NCI-H774 (cell line): ENCODE measurements around the gene RIMBP3B.
"Not testable (repeated sequence)": the region's sequence is repeated elsewhere in the genome, so short reads cannot be mapped to it uniquely, and the experiment has no call there.

Experiments
- DNase-seq: peaks from one replicate; lab custom pipeline; 2025; lab: John Stamatoyannopoulos, UW

RIMBP3B gene, protein sequence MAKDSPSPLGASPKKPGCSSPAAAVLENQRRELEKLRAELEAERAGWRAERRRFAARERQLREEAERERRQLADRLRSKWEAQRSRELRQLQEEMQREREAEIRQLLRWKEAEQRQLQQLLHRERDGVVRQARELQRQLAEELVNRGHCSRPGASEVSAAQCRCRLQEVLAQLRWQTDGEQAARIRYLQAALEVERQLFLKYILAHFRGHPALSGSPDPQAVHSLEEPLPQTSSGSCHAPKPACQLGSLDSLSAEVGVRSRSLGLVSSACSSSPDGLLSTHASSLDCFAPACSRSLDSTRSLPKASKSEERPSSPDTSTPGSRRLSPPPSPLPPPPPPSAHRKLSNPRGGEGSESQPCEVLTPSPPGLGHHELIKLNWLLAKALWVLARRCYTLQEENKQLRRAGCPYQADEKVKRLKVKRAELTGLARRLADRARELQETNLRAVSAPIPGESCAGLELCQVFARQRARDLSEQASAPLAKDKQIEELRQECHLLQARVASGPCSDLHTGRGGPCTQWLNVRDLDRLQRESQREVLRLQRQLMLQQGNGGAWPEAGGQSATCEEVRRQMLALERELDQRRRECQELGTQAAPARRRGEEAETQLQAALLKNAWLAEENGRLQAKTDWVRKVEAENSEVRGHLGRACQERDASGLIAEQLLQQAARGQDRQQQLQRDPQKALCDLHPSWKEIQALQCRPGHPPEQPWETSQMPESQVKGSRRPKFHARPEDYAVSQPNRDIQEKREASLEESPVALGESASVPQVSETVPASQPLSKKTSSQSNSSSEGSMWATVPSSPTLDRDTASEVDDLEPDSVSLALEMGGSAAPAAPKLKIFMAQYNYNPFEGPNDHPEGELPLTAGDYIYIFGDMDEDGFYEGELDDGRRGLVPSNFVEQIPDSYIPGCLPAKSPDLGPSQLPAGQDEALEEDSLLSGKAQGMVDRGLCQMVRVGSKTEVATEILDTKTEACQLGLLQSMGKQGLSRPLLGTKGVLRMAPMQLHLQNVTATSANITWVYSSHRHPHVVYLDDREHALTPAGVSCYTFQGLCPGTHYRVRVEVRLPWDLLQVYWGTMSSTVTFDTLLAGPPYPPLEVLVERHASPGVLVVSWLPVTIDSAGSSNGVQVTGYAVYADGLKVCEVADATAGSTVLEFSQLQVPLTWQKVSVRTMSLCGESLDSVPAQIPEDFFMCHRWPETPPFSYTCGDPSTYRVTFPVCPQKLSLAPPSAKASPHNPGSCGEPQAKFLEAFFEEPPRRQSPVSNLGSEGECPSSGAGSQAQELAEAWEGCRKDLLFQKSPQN (N-terminal part only)

GRCh38 chr22:21383701-21384467 is at the start of gene RIMBP3B:
Gene RIMBP3B, plus strand, starts transcription at chr22:21383751. Its CDS starts 108 bp downstream, at chr22:21383859.
- DNase-seq, result not testable (repeated sequence)

DNA sequence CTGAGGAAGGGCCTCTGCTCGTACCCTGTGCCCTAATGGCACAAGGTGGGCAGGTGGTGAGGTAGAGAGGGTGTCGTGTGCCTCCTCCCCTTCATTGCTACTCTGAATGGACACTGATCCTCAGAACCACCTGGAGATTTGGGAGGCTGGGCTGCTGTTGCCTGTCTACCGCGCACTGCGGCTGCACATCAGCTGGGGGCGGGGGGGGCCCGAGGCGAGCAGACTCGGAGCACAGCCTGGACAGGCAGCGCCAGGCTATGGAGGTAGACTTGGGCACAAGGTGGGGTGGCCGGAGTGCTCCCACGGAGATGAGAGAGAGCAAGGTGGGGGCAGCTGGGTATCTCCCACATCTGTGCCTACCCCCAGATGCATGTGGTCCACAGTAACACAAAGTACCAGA is 26.0 kb upstream of the RIMBP3B start:
- not testable (repeated sequence) for DNase-seq

- DNase-seq, result not testable (repeated sequence)
These were observed 23.0 kb upstream of the RIMBP3B start for GRCh38 chr22:21360525-21360924.

DNA sequence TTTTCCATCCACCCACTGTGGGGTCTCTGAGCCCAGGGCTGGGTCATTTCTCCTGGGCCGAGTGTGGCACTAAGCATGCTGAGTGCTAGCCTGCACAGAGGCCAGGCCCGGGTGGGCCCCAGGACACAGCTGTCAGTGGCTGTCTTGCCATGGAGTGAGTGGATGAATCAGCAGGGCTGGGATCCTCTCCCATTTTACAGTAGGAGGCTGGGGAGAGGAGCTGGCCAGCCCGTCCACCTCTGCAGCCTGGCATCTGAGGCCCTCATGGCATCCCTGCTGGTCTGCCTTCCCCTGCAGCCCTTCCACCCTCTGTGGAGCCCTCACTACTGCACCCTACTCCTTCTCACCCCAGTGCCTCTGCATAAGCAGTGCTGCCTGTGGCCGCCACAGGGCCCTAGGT is 21.1 kb upstream of the RIMBP3B start:
- not testable (repeated sequence) for DNase-seq

DNA sequence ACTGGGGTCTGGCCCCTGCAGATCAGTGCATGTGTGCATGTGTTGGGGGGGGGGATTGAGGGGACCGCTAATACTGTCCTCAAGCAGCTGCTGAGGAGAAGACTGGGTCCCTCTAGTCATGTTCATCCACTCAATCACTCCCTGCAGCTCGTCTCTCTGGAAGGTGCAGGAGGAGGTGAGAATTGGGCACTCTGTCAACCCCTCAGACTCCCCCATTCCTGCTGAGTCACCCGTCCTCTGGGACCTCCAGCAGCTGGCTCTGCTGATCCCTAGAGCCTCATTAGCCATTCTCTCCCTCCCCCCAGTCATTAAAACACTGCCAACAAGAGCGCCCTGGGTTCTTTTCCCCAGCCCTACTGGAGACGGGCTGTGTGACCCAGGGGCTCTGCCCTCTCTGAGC is 20.5 kb upstream of the RIMBP3B start:
- DNase-seq, result not testable (repeated sequence)

DNA sequence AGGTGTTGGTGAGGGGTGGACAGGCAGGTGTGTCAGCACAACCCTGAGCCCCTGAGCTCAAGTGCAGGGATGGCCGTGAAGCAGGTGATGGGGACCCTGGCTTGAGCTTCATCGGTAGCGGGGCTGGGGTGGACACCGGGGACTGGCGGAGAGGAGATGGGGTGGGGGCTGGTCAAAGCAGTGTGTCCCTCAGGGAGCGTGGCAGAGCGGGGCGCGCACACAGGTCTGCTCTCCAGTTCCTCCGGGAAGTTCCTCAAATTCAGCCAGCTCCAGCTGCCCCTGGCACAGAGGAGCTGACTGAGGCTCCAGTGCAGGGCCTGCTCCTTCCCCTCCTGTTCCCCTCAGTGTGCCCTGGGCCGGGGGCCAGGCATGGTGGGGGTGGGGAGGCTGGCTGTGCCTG is 19.7 kb upstream of the RIMBP3B start:
- DNase-seq, result not testable (repeated sequence)

DNA sequence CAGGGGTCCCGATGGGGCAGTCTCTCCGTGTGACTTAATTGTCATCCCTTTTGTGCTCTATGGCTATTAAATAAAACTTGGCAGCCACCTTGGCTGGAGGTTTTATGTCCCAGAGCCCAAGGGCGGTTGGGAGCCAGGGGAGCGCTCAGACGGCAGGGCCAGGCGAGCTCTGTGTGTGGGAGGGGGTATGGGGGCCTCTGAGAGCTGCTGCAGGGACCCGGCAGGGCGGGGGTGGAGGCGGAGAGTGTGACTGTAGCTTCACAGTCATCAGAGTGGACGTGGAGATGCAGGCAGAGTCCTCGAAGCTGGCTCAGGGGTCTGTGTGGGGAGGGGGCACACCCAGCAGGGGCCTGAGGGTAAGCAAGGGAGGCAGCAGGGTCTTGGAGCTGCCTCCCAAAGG is 19.2 kb upstream of the RIMBP3B start:
- not testable (repeated sequence) for DNase-seq

GRCh38 chr22:21365337-21365736 is 18.2 kb upstream of the RIMBP3B start:
- not testable (repeated sequence) for DNase-seq

- not testable (repeated sequence) for DNase-seq
These were observed 14.8 kb upstream of the RIMBP3B start for GRCh38 chr22:21368603-21369310.

GRCh38 chr22:21375880-21376279 is 7.7 kb upstream of the RIMBP3B start:
- DNase-seq, result not testable (repeated sequence)

GRCh38 chr22:21384468-21385357 is 1.2 kb downstream of the RIMBP3B start:
- not testable (repeated sequence) for DNase-seq

DNA sequence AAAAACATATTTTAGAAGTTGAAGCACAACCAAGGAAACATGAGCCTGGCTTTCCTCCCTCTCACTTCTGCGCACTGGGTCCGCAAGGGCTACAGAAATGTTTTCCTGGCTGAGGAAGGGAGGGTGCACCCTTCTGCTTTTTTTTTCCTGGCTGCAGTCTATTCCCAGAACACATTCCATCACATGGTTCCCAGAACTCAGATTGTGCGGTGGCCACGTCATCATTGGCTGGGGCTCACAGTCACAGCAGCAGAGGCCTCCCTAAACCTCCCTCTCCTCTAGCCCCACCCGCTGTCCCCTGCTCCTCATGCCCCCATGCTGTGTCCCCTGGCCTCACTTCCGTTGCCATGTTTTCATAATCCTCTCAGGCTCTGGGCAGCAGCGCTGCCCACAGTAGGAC is 5.9 kb downstream of the RIMBP3B start:
- DNase-seq, result not testable (repeated sequence)

- not testable (repeated sequence) for DNase-seq
These were observed 6.5 kb downstream of the RIMBP3B start for GRCh38 chr22:21390013-21390412.

GRCh38 chr22:21394613-21395012 is 11.1 kb downstream of the RIMBP3B start:
- DNase-seq, result not testable (repeated sequence)

DNA sequence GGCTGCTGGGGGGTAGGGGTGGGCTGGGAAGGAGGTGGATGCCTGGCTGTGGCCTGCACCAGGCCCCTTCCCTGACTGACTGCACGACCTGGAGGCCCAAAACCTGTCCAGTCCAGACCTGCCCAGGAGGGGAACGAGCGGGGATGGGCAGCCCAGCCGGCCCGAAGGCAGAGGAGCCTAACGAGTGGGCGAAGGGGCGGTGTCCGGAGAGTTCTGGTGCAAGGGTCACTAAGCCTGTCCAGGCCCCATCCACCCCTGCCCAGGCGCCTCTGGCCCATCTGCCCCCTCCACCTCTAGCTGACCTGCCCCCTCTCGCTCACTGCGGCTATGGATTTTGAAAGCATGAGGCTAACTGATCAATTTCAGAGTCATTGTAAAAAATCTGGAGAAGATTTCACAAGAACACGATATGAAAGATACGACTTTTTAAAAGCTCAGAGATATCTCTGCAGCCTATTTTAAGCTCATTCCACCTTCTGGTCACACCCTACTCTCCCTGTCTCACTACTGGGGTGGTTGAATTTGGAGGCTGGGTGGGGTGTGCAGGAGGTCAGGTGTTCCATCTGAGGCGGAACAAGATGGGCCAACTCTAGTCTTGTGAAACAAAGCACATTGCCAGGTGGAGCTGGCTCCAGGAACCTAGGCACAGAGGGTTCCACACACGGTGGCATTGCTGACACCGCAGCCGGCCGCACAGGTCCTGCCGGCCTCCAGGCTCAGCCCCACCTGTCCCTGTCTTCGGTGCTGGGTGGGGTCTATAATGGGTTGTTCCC is 17.8 kb downstream of the RIMBP3B start:
- not testable (repeated sequence) for DNase-seq

GRCh38 chr22:21402763-21403314 is 19.3 kb downstream of the RIMBP3B start:
- DNase-seq, result not testable (repeated sequence)

DNA sequence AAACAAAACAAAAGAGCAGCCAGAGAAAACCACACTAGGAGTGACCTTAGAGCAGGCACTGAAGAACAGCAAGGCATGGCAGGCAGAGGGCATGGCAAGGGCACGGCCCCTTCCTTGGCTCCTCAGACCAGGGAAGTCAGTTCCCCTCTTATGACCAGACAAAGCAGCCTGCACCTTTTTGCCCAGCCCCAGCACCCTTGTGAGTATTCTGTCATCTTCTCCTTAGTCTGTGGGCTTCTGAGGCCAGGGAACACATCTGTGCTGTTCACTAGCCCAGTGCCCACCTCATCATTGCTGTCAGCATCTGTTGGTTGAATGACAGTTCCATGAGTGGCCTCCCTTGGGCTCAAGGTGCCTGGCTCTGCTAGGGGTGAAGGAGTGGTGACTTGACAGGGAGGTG is 23.6 kb downstream of the RIMBP3B start:
- not testable (repeated sequence) for DNase-seq

- not testable (repeated sequence) for DNase-seq
These were observed 24.2 kb downstream of the RIMBP3B start for GRCh38 chr22:21407792-21408191.
